Activated naive CD4-positive, alpha-beta T cell treated with anti-CD3 and anti-CD28 coated beads, Interleukin-2, amount 50 U/mL, for 72 hours (primary cell): Measurements from ENCODE around the gene RPS13. TPM values are rescaled to one million over a fixed set of nuclear protein-coding genes. Genes with fewer than 3 reads are reported as not detected.
A peak's percentile ranks its signal among the peaks of the same experiment; 100 is the strongest.
"Not testable (repeated sequence)": the region's sequence is repeated elsewhere in the genome, so short reads cannot be mapped to it uniquely, and the experiment has no call there.

ENCODE experiments used
- ATAC-seq, 2 donors: fragments of 150-1000 bp; cut with Tn5 transposase; 2 replicates each; pipeline ENCODE4 v1.10.0; 2021; ENCODE audit warnings: mild to moderate bottlenecking in 2 of 2, moderate library complexity in 2 of 2
- DNase-seq, 2 donors: peaks; one replicate each; pipeline ENCODE4 v3.0.0; 2021 to 2022; ENCODE audit warnings: low spot score in 2 of 2
- H3K27ac Mint-ChIP-seq, 2 donors: one replicate each; pipeline ENCODE4 v1.8.0; 2022; ENCODE audit warnings: mild to moderate bottlenecking in 2 of 2, mixed read lengths in 2 of 2
- H3K36me3 Mint-ChIP-seq, 2 donors: one replicate each; pipeline ENCODE4 v1.8.0; 2022; ENCODE audit warnings: mixed read lengths in 2 of 2
- H3K9me3 Mint-ChIP-seq, 2 donors: one replicate each; pipeline ENCODE4 v1.8.0; 2022; ENCODE audit warnings: mixed read lengths in 2 of 2
- total RNA-seq, 2 donors: library from RNA; stranded (reverse); gene quantifications; one replicate each; pipeline ENCODE4 v1.2.3, GENCODE V29; 2022

The RPS13 gene
- total RNA-seq, 2 donors from 2014 or later: 1,379 to 1,620 TPM

DNA sequence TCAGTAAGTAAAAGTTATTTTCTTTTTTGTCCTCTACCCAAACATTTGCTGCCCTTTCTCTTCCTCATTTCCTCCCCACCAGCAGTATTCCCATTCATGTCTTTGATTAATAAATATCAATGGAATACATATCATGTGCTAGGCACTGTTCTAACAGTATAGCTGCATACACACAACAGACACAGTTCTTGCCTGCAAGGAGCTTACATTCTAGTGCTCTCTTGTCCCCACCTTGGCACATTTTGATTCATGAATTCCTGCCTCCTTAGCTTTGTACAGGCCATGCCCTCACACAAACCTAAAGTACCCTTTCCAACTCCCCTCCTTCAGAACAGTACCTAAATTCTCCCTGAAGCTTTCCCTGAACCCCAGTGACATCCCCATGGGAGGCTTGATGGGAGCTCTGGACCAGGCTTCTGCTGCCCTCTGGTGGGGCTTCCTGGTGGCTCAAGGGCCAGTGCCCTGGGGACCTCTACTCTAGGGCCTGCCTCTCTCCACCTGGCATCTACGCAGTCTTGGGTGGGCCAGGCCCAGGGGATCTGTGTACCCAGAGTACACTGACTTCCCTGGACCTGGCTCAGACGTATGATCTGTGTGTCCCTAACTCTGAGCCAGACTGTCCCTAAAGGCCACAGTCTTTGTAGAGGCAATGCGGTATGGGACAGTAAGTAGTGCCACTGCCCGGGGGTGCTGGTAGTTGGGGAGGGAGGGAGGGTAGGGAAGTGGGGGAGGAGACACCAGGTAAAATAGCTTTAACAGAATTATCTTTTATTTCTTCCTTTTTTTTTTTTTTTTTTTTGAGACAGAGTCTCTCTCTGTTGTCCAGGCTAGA is 14.1 kb downstream of the RPS13 start:
- Mint-ChIP-seq H3K27ac (no peak overlapping the region), H3K9me3 (peaks cover 0 to 5% of the 10 kb centered on the region in 2 donors), H3K36me3 (peaks cover 0 to 5% of the 10 kb centered on the region in 2 donors)
- peak in 1 of 2 donors; percentile 69 for DNase-seq
- ATAC-seq: peak; percentile 88 to 97

DNA sequence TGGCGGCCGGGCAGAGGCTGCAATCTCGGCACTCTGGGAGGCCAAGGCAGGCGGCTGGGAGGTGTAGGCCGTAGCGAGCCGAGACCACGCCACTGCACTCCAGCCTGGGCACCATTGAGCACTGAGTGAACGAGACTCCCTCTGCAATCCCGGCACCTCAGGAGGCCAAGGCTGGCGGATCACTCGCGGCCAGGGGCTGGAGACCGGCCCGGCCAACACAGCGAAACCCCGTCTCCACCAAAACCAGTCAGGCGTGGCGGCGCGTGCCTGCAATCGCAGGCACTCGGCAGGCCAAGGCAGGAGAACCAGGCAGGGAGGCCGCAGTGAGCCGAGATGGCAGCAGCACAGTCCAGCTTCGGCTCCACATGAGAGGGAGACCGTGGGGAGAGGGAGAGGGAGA is 26.3 kb downstream of the RPS13 start:
- not testable (repeated sequence) for H3K9me3 Mint-ChIP-seq, DNase-seq, H3K27ac Mint-ChIP-seq, H3K36me3 Mint-ChIP-seq, ATAC-seq

DNA sequence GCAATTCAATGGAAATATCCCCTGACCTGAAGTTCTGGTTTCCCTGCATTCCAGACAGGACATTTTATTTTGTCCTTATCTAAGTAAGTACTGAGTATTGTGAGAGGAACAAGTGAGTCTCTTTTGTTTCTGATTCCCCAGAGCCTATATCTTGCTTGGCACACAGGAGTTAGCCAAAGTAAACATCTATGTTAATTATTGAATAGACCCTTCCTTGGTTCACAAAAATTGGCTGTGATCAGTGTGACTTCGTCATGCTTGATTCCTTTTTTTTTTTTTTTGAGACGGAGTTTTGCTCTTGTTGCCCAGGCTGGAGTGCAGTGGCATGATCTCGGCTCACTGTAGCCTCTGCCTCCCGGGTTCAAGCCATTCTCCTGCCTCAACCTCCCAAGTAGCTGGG is 29.0 kb downstream of the RPS13 start:
- not testable (repeated sequence) for H3K27ac Mint-ChIP-seq, ATAC-seq, H3K36me3 Mint-ChIP-seq, DNase-seq, H3K9me3 Mint-ChIP-seq

DNA sequence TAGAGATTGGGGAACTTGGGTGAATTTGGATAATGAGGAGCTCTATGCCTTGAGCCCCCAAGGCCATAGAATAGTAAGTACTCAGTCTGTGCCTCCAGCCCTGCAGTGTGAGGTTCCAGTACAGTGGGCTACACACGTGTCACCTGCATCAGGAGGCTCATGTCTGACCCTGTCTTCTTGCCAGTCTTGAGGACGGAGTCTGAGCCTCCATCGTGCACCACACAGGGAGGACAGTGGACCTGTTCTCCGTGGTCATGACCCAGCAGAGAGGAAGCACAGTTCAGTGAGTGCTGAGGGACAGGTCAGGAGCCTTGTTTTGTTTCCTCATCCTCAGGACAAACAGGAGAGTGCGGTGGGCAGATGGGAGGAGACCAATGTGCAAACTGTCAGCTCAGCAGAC is 30.8 kb downstream of the RPS13 start:
- no peaks in the 10 kb centered on the region for H3K36me3 Mint-ChIP-seq
- no peaks in the 10 kb centered on the region for H3K9me3 Mint-ChIP-seq
- H3K27ac Mint-ChIP-seq: no peak overlapping the region
- ATAC-seq (no peak), DNase-seq (no peak)

DNA sequence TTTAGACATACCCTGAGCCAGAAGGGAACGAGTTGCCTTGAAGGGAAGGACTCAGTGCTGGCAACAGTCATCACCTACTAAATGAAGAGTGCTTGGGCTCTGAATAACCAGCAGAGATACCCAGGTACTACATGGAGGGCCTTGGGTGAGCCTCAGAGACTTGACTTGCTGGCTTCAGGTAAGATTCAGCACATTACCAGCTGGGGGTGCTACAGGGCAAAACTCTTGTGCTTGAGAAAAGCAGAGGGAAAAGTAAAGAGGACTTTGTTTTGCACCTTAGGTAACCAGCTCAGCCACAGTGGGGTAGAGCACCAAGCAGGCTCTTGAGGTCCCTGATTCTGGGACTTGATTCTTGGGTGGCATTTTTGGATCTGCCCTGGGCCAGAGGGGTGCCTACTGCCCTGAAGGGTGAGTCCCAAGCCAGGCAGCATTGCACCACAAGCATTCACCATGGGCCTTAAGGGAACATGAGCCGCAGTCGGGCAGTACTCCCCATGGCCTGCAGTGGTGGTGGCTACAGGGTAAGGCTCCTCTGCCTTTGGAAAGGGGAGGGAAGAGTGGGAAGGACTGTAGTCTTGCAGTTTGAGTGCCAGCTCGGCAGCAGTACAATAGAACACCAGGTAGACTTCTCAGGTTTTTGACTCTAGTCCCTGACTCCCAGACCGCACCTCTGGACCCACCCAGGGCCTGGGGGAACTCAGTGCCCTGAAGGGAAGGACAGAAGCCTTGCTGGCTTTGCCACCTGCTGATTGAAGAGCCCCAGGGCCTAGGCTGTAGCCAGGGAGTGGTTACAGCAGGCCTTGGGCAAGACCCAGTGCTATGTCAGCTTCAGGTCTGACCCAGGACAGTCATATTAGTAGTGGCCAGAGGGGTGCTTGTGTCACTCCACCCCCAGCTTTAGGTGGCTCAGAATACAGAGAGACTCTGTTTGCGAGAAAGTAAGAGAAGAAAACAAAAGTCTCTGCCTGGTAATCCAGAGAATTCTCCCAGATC is 40.5 kb downstream of the RPS13 start:
- DNase-seq (no peak), ATAC-seq (no peak)
- H3K36me3 Mint-ChIP-seq: peaks cover 7 to 26% of the 10 kb centered on the region in 2 donors
- H3K27ac Mint-ChIP-seq: no peak overlapping the region
- H3K9me3 Mint-ChIP-seq: peaks cover 0 to 3% of the 10 kb centered on the region in 2 donors

DNA sequence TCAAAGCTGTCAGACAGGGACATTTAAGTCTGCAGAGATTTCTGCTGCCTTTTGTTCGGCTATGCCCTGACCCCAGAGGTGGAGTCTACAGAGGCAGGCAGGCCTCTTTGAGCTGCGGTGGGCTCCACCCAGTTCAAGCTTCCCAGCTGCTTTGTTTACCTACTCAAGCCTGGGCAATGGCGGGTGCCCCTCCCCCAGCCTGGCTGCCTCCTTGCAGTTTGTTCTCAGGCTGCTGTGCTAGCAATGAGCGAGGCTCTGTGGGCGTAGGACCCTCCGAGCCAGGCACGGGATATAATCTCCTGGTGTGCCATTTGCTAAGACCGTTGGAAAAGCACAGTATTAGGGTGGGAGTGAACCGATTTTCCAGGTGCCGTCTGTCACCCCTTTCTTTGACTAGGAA is 43.4 kb downstream of the RPS13 start:
- peaks cover 7 to 26% of the 10 kb centered on the region in 2 donors for H3K36me3 Mint-ChIP-seq
- H3K27ac Mint-ChIP-seq, H3K9me3 Mint-ChIP-seq, ATAC-seq, DNase-seq: not testable (repeated sequence)

DNA sequence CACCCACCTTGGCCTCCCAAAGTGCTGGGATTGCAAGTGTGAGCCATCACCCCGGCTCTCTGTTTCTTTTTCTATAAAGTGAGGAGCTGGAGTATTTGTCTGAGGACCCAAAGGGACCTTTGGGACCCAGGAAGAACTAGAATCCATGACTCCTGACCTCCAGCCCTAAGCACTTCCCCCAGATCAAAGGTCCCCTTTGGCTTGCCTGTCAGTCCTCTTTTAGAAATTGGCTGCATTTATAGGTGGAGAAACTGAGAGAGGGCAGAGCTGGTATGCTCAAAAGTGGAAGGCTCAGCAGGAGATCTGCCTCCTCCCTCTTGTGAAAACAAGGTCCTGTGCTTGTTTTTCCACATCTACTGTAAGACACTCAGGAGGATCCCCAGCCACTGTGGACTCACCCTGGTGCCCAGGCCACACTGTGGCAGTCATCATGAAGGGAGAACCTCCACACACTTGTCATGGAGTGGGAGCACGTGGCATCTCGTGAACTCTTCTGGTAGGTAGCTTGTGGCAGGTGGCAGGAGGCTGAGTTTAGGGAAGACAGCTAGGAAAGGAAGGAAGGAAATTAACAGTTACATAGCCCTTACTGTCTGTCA is 50.9 kb downstream of the RPS13 start:
- DNase-seq (no peak), ATAC-seq (no peak)
- no peaks in the 10 kb centered on the region for H3K36me3 Mint-ChIP-seq
- H3K9me3 Mint-ChIP-seq: no peaks in the 10 kb centered on the region
- peak overlapping the region in 1 of 2 donors; percentile 48 for H3K27ac Mint-ChIP-seq

DNA sequence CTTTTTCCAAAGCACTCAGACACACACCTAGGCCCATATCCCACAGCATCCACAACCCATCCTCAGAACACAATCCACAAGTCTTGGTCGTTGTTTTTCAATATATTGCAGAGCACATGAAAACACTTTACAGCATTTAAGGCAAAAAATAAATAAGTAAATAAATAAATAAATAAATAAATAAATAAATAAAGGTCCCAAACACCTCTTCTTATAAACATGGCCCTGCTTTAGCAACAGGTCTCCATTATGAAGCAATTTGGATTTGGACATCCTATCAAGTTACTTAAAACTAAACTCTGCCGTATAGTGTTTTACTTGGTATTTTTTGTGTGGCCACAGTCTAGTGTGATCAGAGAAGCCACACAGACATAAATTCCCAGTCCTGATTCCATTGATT is 52.5 kb downstream of the RPS13 start:
- Mint-ChIP-seq H3K36me3 (no peaks in the 10 kb centered on the region), H3K9me3 (no peaks in the 10 kb centered on the region), H3K27ac (no peak overlapping the region)
- ATAC-seq (no peak), DNase-seq (no peak)

Other genes starting within 250 kb of the RPS13 start
- 1 to 10 TPM; 3.6 to 5.7 TPM for gene PLEKHA7, start 63.3 kb downstream of the RPS13 start, total RNA-seq
- 10 to 100 TPM; 24.0 to 29.2 TPM for gene PIK3C2A, start 130.3 kb upstream of the RPS13 start, total RNA-seq
- 100 to 1,000 TPM in 1 of 2 donors, 10 to 100 TPM in 1; 49.4 to 122 TPM for gene NUCB2, start 199.1 kb upstream of the RPS13 start, total RNA-seq